Sigmoid colon (tissue), 4 donors: ENCODE measurements around the gene RBMY1A1.
"Not testable (repeated sequence)": the region's sequence is repeated elsewhere in the genome, so short reads cannot be mapped to it uniquely, and the experiment has no call there.

Source experiments
- CTCF ChIP-seq, 4 experiments: fragments of 450-650 bp in 3 of 4; fragments of 200-600 bp in 1 of 4; IDR thresholded peaks; one replicate each; pipeline ENCODE4 v1.5.1; 2016 to 2019; ENCODE audit warnings: antibody characterized with exemption in 4 of 4, mild to moderate bottlenecking in 3 of 4, moderate library complexity in 2 of 4
- EP300 ChIP-seq, 4 donors: sonication (generic); formaldehyde crosslinking; IDR thresholded peaks; one replicate each; pipeline ENCODE4 v1.6.1; 2017; ENCODE audit warnings: antibody characterized with exemption in 4 of 4
- POLR2A ChIP-seq, 2 donors: fragments of 450-650 bp; IDR thresholded peaks; one replicate each; pipeline ENCODE4 v1.6.1; 2016; ENCODE audit warnings: antibody characterized with exemption in 2 of 2, mild to moderate bottlenecking in 2 of 2, moderate library complexity in 2 of 2
- POLR2AphosphoS5 ChIP-seq, 4 donors: sonication (generic); formaldehyde crosslinking; IDR thresholded peaks; one replicate each; pipeline ENCODE4 v1.6.1; 2017; ENCODE audit warnings: antibody characterized with exemption in 4 of 4

- TF ChIP-seq POLR2AphosphoS5, CTCF, EP300, POLR2A (IDR thresholded peaks at IDR 0.05): not testable (repeated sequence)
These were observed 61.6 kb downstream of the RBMY1A1 start for GRCh38 chrY:21596287-21596686.
